CD14-positive monocyte (primary cell): Measurements from ENCODE around the gene PCDHGA8. TPM values are rescaled to one million over a fixed set of nuclear protein-coding genes. Genes with fewer than 3 reads are reported as not detected.

ENCODE experiments used
- DNase-seq, 3 donors: peaks; one replicate each; pipeline ENCODE4 v3.0.0-alpha.2; 2011 to 2022
- H2AFZ ChIP-seq: 2 replicates; pipeline ENCODE4 v1.6.0; 2012; ENCODE audit warnings: mild to moderate bottlenecking, low read depth, low read length, inconsistent platforms; ENCODE audit not compliant: insufficient read depth, poor library complexity, severe bottlenecking
- H3K27ac ChIP-seq, 2 donors: 1 replicate in 1 of 2; 2 replicates in 1 of 2; pipeline ENCODE4 v1.5.1; 2012 to 2013; ENCODE audit warnings: low read length in 2 of 2, control low read depth in 1 of 2, inconsistent platforms in 1 of 2, low read depth in 1 of 2, mild to moderate bottlenecking in 1 of 2
- H3K27me3 ChIP-seq, 2 donors: one replicate each; pipeline versions ENCODE4 v1.6.0 to v1.6.1; 2011 to 2013; ENCODE audit warnings: low read length in 2 of 2; ENCODE audit not compliant: control insufficient read depth in 2 of 2, insufficient read depth in 2 of 2
- H3K36me3 ChIP-seq, 2 donors: replicated peaks in 1 of 2; 1 replicate in 1 of 2; 2 replicates in 1 of 2; pipeline versions ENCODE4 v1.5.1 to v1.6.1; 2012 to 2013; ENCODE audit warnings: low read length in 2 of 2, control low read depth in 1 of 2, inconsistent platforms in 1 of 2, mild to moderate bottlenecking in 1 of 2; ENCODE audit not compliant: insufficient read depth in 2 of 2, control insufficient read depth in 1 of 2
- H3K4me1 ChIP-seq, 2 donors: 1 replicate in 1 of 2; 2 replicates in 1 of 2; pipeline versions ENCODE4 v1.5.1 to v1.6.1; 2012 to 2013; ENCODE audit warnings: low read length in 2 of 2, control low read depth in 1 of 2, inconsistent platforms in 1 of 2, mild to moderate bottlenecking in 1 of 2, moderate library complexity in 1 of 2; ENCODE audit not compliant: insufficient read depth in 2 of 2, control insufficient read depth in 1 of 2
- H3K4me2 ChIP-seq: replicated peaks from 2 replicates; pipeline ENCODE3; 2012; ENCODE audit warnings: low read length, moderate library complexity, mild to moderate bottlenecking; ENCODE audit not compliant: poor library complexity, severe bottlenecking; ENCODE audit errors: extremely low read depth
- H3K4me3 ChIP-seq, 3 experiments: fragments of 200-600 bp in 1 of 3; sonication (generic) in 1 of 3; replicated peaks in 1 of 3; 1 replicate in 2 of 3; 2 replicates in 1 of 3; pipeline ENCODE4 v1.5.1; 2011 to 2013; ENCODE audit warnings: low read length in 3 of 3, mild to moderate bottlenecking in 3 of 3, control low read depth in 2 of 3, low read depth in 2 of 3, inconsistent platforms in 1 of 3, moderate library complexity in 1 of 3
- H3K79me2 ChIP-seq: 2 replicates; pipeline ENCODE4 v1.6.0; 2012; ENCODE audit warnings: mild to moderate bottlenecking, control low read depth, inconsistent platforms, low read length, moderate library complexity; ENCODE audit not compliant: insufficient read depth
- H3K9ac ChIP-seq: 2 replicates; pipeline ENCODE4 v1.6.0; 2017; ENCODE audit warnings: low read length, mild to moderate bottlenecking; ENCODE audit not compliant: insufficient read depth, poor library complexity, severe bottlenecking
- H3K9me3 ChIP-seq, 2 donors: replicated peaks in 1 of 2; 1 replicate in 1 of 2; 2 replicates in 1 of 2; pipeline versions ENCODE4 v1.5.1 to v1.6.1; 2012 to 2013; ENCODE audit warnings: low read length in 2 of 2, control low read depth in 1 of 2; ENCODE audit not compliant: control insufficient read depth in 1 of 2, insufficient read depth in 1 of 2
- H4K20me1 ChIP-seq: 2 replicates; pipeline ENCODE4 v1.6.0; 2012; ENCODE audit warnings: mild to moderate bottlenecking, low read length, control low read depth, moderate library complexity; ENCODE audit not compliant: insufficient read depth
- H3K27ac Mint-ChIP-seq, 7 donors: one replicate each; pipeline ENCODE4 v1.8.0; 2020; ENCODE audit warnings: mild to moderate bottlenecking in 7 of 7, mixed read lengths in 7 of 7, moderate library complexity in 6 of 7, inconsistent platforms in 2 of 7
- H3K27me3 Mint-ChIP-seq, 3 donors: one replicate each; pipeline ENCODE4 v1.8.0; 2021 to 2022; ENCODE audit warnings: low read depth in 3 of 3, mild to moderate bottlenecking in 3 of 3, mixed read lengths in 3 of 3, moderate library complexity in 3 of 3, inconsistent platforms in 1 of 3
- H3K36me3 Mint-ChIP-seq, 2 donors: one replicate each; pipeline ENCODE4 v1.8.0; 2020; ENCODE audit warnings: mixed read lengths in 2 of 2, inconsistent platforms in 1 of 2, mild to moderate bottlenecking in 1 of 2
- H3K4me1 Mint-ChIP-seq: one replicate; pipeline ENCODE4 v1.8.0; 2020; ENCODE audit warnings: mild to moderate bottlenecking, mixed read lengths
- H3K4me3 Mint-ChIP-seq, 2 donors: one replicate each; pipeline ENCODE4 v1.8.0; 2020; ENCODE audit warnings: mild to moderate bottlenecking in 2 of 2, mixed read lengths in 2 of 2, moderate library complexity in 1 of 2
- H3K9me3 Mint-ChIP-seq, 7 donors: one replicate each; pipeline ENCODE4 v1.8.0; 2020 to 2022; ENCODE audit warnings: mixed read lengths in 7 of 7, mild to moderate bottlenecking in 6 of 7, moderate library complexity in 6 of 7, inconsistent platforms in 2 of 7
- WGBS: methylation state at CpG from one replicate; pipeline ENCODE4 v1.1.5; 2013; ENCODE audit warnings: missing lambda C conversion rate; ENCODE audit not compliant: insufficient coverage; 5-methylcytosine and 5-hydroxymethylcytosine counted together
- intact Hi-C, 2 donors: fragments of 100-400 bp; cut with micrococcal nuclease; formaldehyde crosslinking; loops; one replicate each; pipeline versions ENCODE4 v1.15.0 to v1.15.1; 2023
- polyA plus RNA-seq, 3 donors: library from polyadenylated mRNA; depleted of rRNA in 1 of 3; unstranded in 2 of 3; stranded (reverse) in 1 of 3; fragments of 300-500 nt in 2 of 3; fragments of >200 nt in 1 of 3; fragmentation: Illumina TruSeq in 2 of 3; gene quantifications; 1 replicate in 2 of 3; 2 replicates in 1 of 3; pipeline ENCODE4 v1.2.3, GENCODE V29; 2012 to 2021
- TF ChIP-seq, protein P1 (sequence below): fragments of 200-600 bp; IDR thresholded peaks from one replicate; pipeline ENCODE4 v1.8.0; 2022; ENCODE audit warnings: antibody characterized with exemption, mild to moderate bottlenecking

PCDHGA8 gene
- polyA plus RNA-seq, 3 donors, result not detected

GRCh38 chr5:141441571-141442170 is 49.2 kb downstream of the PCDHGA8 start:
- H3K4me3 Mint-ChIP-seq, result no peak overlapping the region
- 58% methylated on average over 46 of the region's 50 CpGs for WGBS
- no peaks in the 10 kb centered on the region for H3K4me1 Mint-ChIP-seq
- H3K9me3 ChIP-seq, result peaks cover 10 to 18% of the 10 kb centered on the region in 2 donors
- no peak overlapping the region for H3K4me3 ChIP-seq
- no peaks in the 10 kb centered on the region for H4K20me1 ChIP-seq
- H3K9me3 Mint-ChIP-seq, result peaks cover 4 to 41% (median 14%) of the 10 kb centered on the region in 7 donors
- no peak overlapping the region for H3K27ac ChIP-seq
- no peak overlapping the region for H3K27ac Mint-ChIP-seq
- TF ChIP-seq, protein P1, sequence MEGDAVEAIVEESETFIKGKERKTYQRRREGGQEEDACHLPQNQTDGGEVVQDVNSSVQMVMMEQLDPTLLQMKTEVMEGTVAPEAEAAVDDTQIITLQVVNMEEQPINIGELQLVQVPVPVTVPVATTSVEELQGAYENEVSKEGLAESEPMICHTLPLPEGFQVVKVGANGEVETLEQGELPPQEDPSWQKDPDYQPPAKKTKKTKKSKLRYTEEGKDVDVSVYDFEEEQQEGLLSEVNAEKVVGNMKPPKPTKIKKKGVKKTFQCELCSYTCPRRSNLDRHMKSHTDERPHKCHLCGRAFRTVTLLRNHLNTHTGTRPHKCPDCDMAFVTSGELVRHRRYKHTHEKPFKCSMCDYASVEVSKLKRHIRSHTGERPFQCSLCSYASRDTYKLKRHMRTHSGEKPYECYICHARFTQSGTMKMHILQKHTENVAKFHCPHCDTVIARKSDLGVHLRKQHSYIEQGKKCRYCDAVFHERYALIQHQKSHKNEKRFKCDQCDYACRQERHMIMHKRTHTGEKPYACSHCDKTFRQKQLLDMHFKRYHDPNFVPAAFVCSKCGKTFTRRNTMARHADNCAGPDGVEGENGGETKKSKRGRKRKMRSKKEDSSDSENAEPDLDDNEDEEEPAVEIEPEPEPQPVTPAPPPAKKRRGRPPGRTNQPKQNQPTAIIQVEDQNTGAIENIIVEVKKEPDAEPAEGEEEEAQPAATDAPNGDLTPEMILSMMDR, result no peak
- H3K79me2 ChIP-seq, result no peaks in the 10 kb centered on the region
- peaks cover 3 to 29% (median 16%) of the 10 kb centered on the region in 3 donors for H3K27me3 Mint-ChIP-seq
- no peak overlapping the region for H3K4me2 ChIP-seq
- DNase-seq, result no peak
- H3K36me3 Mint-ChIP-seq, result no peaks in the 10 kb centered on the region
- peaks cover 0 to 15% of the 10 kb centered on the region in 2 donors for H3K27me3 ChIP-seq
- no peaks in the 10 kb centered on the region for H3K4me1 ChIP-seq
- no peaks in the 10 kb centered on the region for H3K36me3 ChIP-seq
- intact Hi-C loops, result no loop called here
- no peak overlapping the region for H3K9ac ChIP-seq
- no peak overlapping the region for H2AFZ ChIP-seq

Other genes with a start within 250 kb of the PCDHGA8 start
- gene PCDHB6, start 242.6 kb upstream of the PCDHGA8 start, polyA plus RNA-seq, result not detected
- not detected for gene PCDHB7, start 220.0 kb upstream of the PCDHGA8 start, polyA plus RNA-seq
- gene PCDHB8, start 214.8 kb upstream of the PCDHGA8 start, polyA plus RNA-seq, result not detected
- not detected for gene PCDHB16, start 210.2 kb upstream of the PCDHGA8 start, polyA plus RNA-seq
- gene PCDHB9, start 205.5 kb upstream of the PCDHGA8 start, polyA plus RNA-seq, result not detected
- gene PCDHB10, start 200.3 kb upstream of the PCDHGA8 start, polyA plus RNA-seq, result not detected
- not detected for gene PCDHB11, start 193.0 kb upstream of the PCDHGA8 start, polyA plus RNA-seq
- gene PCDHB12, start 183.9 kb upstream of the PCDHGA8 start, polyA plus RNA-seq, result not detected
- gene PCDHB13, start 178.7 kb upstream of the PCDHGA8 start, polyA plus RNA-seq, result not detected
- gene PCDHB14, start 169.3 kb upstream of the PCDHGA8 start, polyA plus RNA-seq, result not detected
- not detected for gene PCDHB15, start 147.2 kb upstream of the PCDHGA8 start, polyA plus RNA-seq
- not detected for gene SLC25A2, start 88.6 kb upstream of the PCDHGA8 start, polyA plus RNA-seq
- gene TAF7, start 71.8 kb upstream of the PCDHGA8 start, polyA plus RNA-seq, result 10 to 100 TPM; 11.8 to 57.5 (median 52.7) TPM
- not detected for gene PCDHGA1, start 62.1 kb upstream of the PCDHGA8 start, polyA plus RNA-seq
- not detected for gene PCDHGA2, start 53.9 kb upstream of the PCDHGA8 start, polyA plus RNA-seq
- not detected for gene PCDHGA3, start 48.8 kb upstream of the PCDHGA8 start, polyA plus RNA-seq
- gene PCDHGB1, start 42.5 kb upstream of the PCDHGA8 start, polyA plus RNA-seq, result not detected
- gene PCDHGA4, start 37.6 kb upstream of the PCDHGA8 start, polyA plus RNA-seq, result under 1 TPM in 1 of 3 donors, not detected in 2; 0.03 TPM
- gene PCDHGB2, start 32.6 kb upstream of the PCDHGA8 start, polyA plus RNA-seq, result under 1 TPM in 1 of 3 donors, not detected in 2; 0.01 TPM
- not detected for gene PCDHGA5, start 28.5 kb upstream of the PCDHGA8 start, polyA plus RNA-seq
- gene PCDHGB3, start 22.4 kb upstream of the PCDHGA8 start, polyA plus RNA-seq, result not detected
- gene PCDHGA6, start 18.7 kb upstream of the PCDHGA8 start, polyA plus RNA-seq, result not detected
- not detected for gene PCDHGA7, start 9.9 kb upstream of the PCDHGA8 start, polyA plus RNA-seq
- gene PCDHGB4, start 4.9 kb upstream of the PCDHGA8 start, polyA plus RNA-seq, result not detected
- under 1 TPM in 2 of 3 donors, not detected in 1; 0.01 to 0.08 TPM for gene PCDHGB5, start 5.3 kb downstream of the PCDHGA8 start, polyA plus RNA-seq
- not detected for gene PCDHGA9, start 10.1 kb downstream of the PCDHGA8 start, polyA plus RNA-seq
- under 1 TPM in 2 of 3 donors, not detected in 1; 0.01 to 0.06 TPM for gene PCDHGB6, start 15.4 kb downstream of the PCDHGA8 start, polyA plus RNA-seq
- gene PCDHGA10, start 20.4 kb downstream of the PCDHGA8 start, polyA plus RNA-seq, result not detected
- gene PCDHGB7, start 25.0 kb downstream of the PCDHGA8 start, polyA plus RNA-seq, result under 1 TPM in 1 of 3 donors, not detected in 2; 0.04 TPM
- gene PCDHGA11, start 28.4 kb downstream of the PCDHGA8 start, polyA plus RNA-seq, result not detected
- under 1 TPM in 1 of 3 donors, not detected in 2; 0.01 TPM for gene PCDHGA12, start 37.9 kb downstream of the PCDHGA8 start, polyA plus RNA-seq
- under 1 TPM in 1 of 3 donors, not detected in 2; 0.33 TPM for gene PCDHGC3, start 83.3 kb downstream of the PCDHGA8 start, polyA plus RNA-seq
- gene PCDHGC4, start 92.4 kb downstream of the PCDHGA8 start, polyA plus RNA-seq, result not detected
- gene PCDHGC5, start 96.4 kb downstream of the PCDHGA8 start, polyA plus RNA-seq, result not detected
- 100 to 1,000 TPM in 1 of 3 donors, 10 to 100 TPM in 2; 60.2 to 140 (median 98.6) TPM for gene DIAPH1, start 226.4 kb downstream of the PCDHGA8 start, polyA plus RNA-seq
- gene HDAC3, start 244.2 kb downstream of the PCDHGA8 start, polyA plus RNA-seq, result 100 to 1,000 TPM in 1 of 3 donors, 10 to 100 TPM in 2; 80.5 to 103 (median 82.3) TPM
- 10 to 100 TPM in 1 of 3 donors, 1 to 10 TPM in 2; 1.0 to 17.3 (median 1.3) TPM for gene RELL2, start 244.4 kb downstream of the PCDHGA8 start, polyA plus RNA-seq